Umbilical cord (tissue), 2 donors: Measurements from ENCODE around the gene ZNF496. TPM values are rescaled to one million over a fixed set of nuclear protein-coding genes. Genes with fewer than 3 reads are reported as not detected.

ENCODE experiments used
- DNase-seq: peaks from one replicate; pipeline ENCODE4 v3.0.0-alpha.2; 2015; ENCODE audit warnings: low spot score
- total RNA-seq: library from RNA; depleted of rRNA; stranded (reverse); fragments of >200 nt; gene quantifications from one replicate; pipeline ENCODE4 v1.2.3, GENCODE V29; 2014; ENCODE audit warnings: low replicate concordance; ENCODE audit not compliant: insufficient read depth

The ZNF496 gene
- total RNA-seq, 1 donor from 2014 or later: 15.9 TPM

GRCh38 chr1:247329097-247329617, 2.5 kb downstream of the ZNF496 start:
- no peak for DNase-seq

GRCh38 chr1:247328311-247328710, 3.4 kb downstream of the ZNF496 start:
- DNase-seq: no peak

- no peak for DNase-seq
Measured at GRCh38 chr1:247326411-247327130, 5.1 kb downstream of the ZNF496 start.

GRCh38 chr1:247324923-247325322, 6.7 kb downstream of the ZNF496 start:
- no peak for DNase-seq

- DNase-seq: no peak
Measured at GRCh38 chr1:247324204-247324787, 7.4 kb downstream of the ZNF496 start.

GRCh38 chr1:247322849-247323586, 8.6 kb downstream of the ZNF496 start:
- DNase-seq: no peak

- no peak for DNase-seq
Measured at GRCh38 chr1:247322442-247322841, 9.2 kb downstream of the ZNF496 start.

- no peak for DNase-seq
Measured at GRCh38 chr1:247317702-247318101, 14.0 kb downstream of the ZNF496 start.

GRCh38 chr1:247316590-247317197, 15.0 kb downstream of the ZNF496 start:
- no peak for DNase-seq

- DNase-seq: no peak
Measured at GRCh38 chr1:247304031-247304430, 27.6 kb downstream of the ZNF496 start.

GRCh38 chr1:247303216-247303615, 28.5 kb downstream of the ZNF496 start:
- DNase-seq: no peak

- DNase-seq: no peak
Measured at GRCh38 chr1:247301176-247301540, 30.5 kb downstream of the ZNF496 start.

- no peak for DNase-seq
Measured at GRCh38 chr1:247300491-247301175, 31.0 kb downstream of the ZNF496 start.

GRCh38 chr1:247299723-247300381, 31.8 kb downstream of the ZNF496 start:
- DNase-seq: no peak

GRCh38 chr1:247298701-247299100, 33.0 kb downstream of the ZNF496 start:
- no peak for DNase-seq

GRCh38 chr1:247298124-247298481, 33.6 kb downstream of the ZNF496 start:
- no peak for DNase-seq

- DNase-seq: no peak
Measured at GRCh38 chr1:247297263-247298123, 34.2 kb downstream of the ZNF496 start.

- no peak for DNase-seq
Measured at GRCh38 chr1:247296599-247297180, 35.0 kb downstream of the ZNF496 start.

- DNase-seq: no peak
Measured at GRCh38 chr1:247295746-247296145, 35.9 kb downstream of the ZNF496 start.

GRCh38 chr1:247295274-247295684, 36.4 kb downstream of the ZNF496 start:
- no peak for DNase-seq
